GM18511 (cell line): ENCODE results near the gene NUCKS1.

ENCODE experiments used
- ATAC-seq: cut with Tn5 transposase; IDR thresholded peaks from one replicate; pipeline ENCODE4 v1.9.1; 2021; ENCODE audit warnings: mild to moderate bottlenecking, moderate library complexity; ENCODE audit not compliant: unreplicated experiment

Gene NUCKS1

GRCh38 chr1:205772607-205773032 is 22.6 kb upstream of the NUCKS1 start:
- ATAC-seq: no peak

GRCh38 chr1:205770618-205771017 is 20.6 kb upstream of the NUCKS1 start:
- ATAC-seq: no peak

- no peak for ATAC-seq
Measured at GRCh38 chr1:205769641-205770365, 19.8 kb upstream of the NUCKS1 start.

- ATAC-seq: no peak
Measured at GRCh38 chr1:205767248-205767647, 17.3 kb upstream of the NUCKS1 start.

GRCh38 chr1:205766570-205766969 is 16.6 kb upstream of the NUCKS1 start:
- no peak for ATAC-seq

GRCh38 chr1:205766038-205766437 is 16.1 kb upstream of the NUCKS1 start:
- no peak for ATAC-seq

GRCh38 chr1:205764578-205764977 is 14.6 kb upstream of the NUCKS1 start:
- ATAC-seq: no peak

- no peak for ATAC-seq
Measured at GRCh38 chr1:205763980-205764379, 14.0 kb upstream of the NUCKS1 start.

- ATAC-seq: no peak
Measured at GRCh38 chr1:205760606-205761005, 10.6 kb upstream of the NUCKS1 start.

- no peak for ATAC-seq
Measured at GRCh38 chr1:205756552-205756951, 6.6 kb upstream of the NUCKS1 start.

- ATAC-seq: no peak
Measured at GRCh38 chr1:205754857-205755256, 4.9 kb upstream of the NUCKS1 start.

GRCh38 chr1:205751036-205751651 is 1.2 kb upstream of the NUCKS1 start:
- no peak for ATAC-seq

- ATAC-seq: peak; percentile 79
Measured at GRCh38 chr1:205749234-205750137, 496 bp downstream of the NUCKS1 start.

- ATAC-seq: peak; percentile 26
Measured at GRCh38 chr1:205748403-205749233, 1.4 kb downstream of the NUCKS1 start.

GRCh38 chr1:205746757-205747412 is 3.1 kb downstream of the NUCKS1 start:
- no peak for ATAC-seq

GRCh38 chr1:205744403-205744802 is 5.6 kb downstream of the NUCKS1 start:
- no peak for ATAC-seq

- no peak for ATAC-seq
Measured at GRCh38 chr1:205743977-205744376, 6.0 kb downstream of the NUCKS1 start.

- no peak for ATAC-seq
Measured at GRCh38 chr1:205741681-205742080, 8.3 kb downstream of the NUCKS1 start.

GRCh38 chr1:205739348-205740160 is 10.4 kb downstream of the NUCKS1 start:
- ATAC-seq: no peak
